Osteocyte (in vitro differentiated cells): ENCODE data around the gene RNF207. TPM values are rescaled to one million over a fixed set of nuclear protein-coding genes. Genes with fewer than 3 reads are reported as not detected.

Experiments
- DNase-seq: peaks from one replicate; pipeline ENCODE4 v3.0.0; 2021; ENCODE audit warnings: mixed read lengths; ENCODE audit not compliant: unreplicated experiment; ENCODE audit errors: extremely low spot score
- H3K27ac Mint-ChIP-seq: one replicate; pipeline ENCODE4 v1.8.0; 2021; ENCODE audit warnings: mild to moderate bottlenecking, mixed read lengths; ENCODE audit not compliant: unreplicated experiment
- H3K27me3 Mint-ChIP-seq: one replicate; pipeline ENCODE4 v1.8.0; 2021; ENCODE audit warnings: mixed read lengths; ENCODE audit not compliant: unreplicated experiment
- H3K36me3 Mint-ChIP-seq: one replicate; pipeline ENCODE4 v1.8.0; 2021; ENCODE audit warnings: mixed read lengths; ENCODE audit not compliant: unreplicated experiment
- H3K4me1 Mint-ChIP-seq: one replicate; pipeline ENCODE4 v1.8.0; 2021; ENCODE audit warnings: mixed read lengths; ENCODE audit not compliant: unreplicated experiment
- H3K4me3 Mint-ChIP-seq: one replicate; pipeline ENCODE4 v1.8.0; 2021; ENCODE audit warnings: mild to moderate bottlenecking, moderate library complexity, mixed read lengths; ENCODE audit not compliant: unreplicated experiment
- H3K9me3 Mint-ChIP-seq: one replicate; pipeline ENCODE4 v1.8.0; 2021; ENCODE audit warnings: mixed read lengths; ENCODE audit not compliant: unreplicated experiment
- total RNA-seq: library from RNA; stranded (reverse); gene quantifications from 2 replicates; pipeline ENCODE4 v1.2.1, GENCODE V29; 2021
- TF ChIP-seq, protein P1 (sequence below): fragments of 200-600 bp; sonication (generic); IDR thresholded peaks from 2 replicates; pipeline ENCODE4 v1.5.0; 2021; ENCODE audit warnings: antibody characterized with exemption, mild to moderate bottlenecking, moderate library complexity

Gene RNF207
- total RNA-seq, 1 donor from 2014 or later, result 12.4 TPM

DNA sequence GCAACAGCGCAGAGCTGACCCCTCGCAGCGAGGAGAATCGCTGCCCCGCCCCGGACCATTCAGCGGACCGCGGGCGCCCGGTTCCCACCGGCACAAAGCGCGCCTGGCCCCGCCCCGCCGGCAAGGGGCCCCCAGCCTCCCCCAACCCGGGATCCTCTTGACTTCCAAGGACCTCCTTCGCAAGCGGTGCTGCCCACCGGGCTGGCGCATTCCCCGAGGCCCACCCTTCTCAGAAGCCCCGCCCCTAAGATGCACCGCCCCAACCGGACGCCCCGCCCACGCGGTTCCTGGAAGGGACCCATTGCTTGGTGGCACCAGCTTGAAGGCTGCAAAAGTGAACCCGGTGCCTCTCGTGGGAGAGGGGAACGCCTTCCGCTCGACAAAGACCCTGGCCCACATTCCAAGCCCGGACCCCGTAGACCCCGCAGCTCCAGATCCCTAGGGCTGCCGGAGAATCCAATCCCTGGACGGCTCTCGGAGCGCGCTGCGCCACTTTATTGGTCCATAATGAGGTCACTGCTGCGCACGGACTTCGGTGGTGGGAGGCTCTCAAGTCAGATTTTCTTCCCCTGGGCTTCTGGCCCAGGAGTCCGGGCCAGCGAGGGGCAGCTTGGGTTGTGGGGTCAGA is 40.1 kb downstream of the RNF207 start:
- H3K27me3 Mint-ChIP-seq, result peaks cover 47% of the 10 kb centered on the region
- DNase-seq, result no peak
- H3K36me3 Mint-ChIP-seq, result no peaks in the 10 kb centered on the region
- H3K4me1 Mint-ChIP-seq, result peaks cover 18% of the 10 kb centered on the region
- TF ChIP-seq, protein P1, sequence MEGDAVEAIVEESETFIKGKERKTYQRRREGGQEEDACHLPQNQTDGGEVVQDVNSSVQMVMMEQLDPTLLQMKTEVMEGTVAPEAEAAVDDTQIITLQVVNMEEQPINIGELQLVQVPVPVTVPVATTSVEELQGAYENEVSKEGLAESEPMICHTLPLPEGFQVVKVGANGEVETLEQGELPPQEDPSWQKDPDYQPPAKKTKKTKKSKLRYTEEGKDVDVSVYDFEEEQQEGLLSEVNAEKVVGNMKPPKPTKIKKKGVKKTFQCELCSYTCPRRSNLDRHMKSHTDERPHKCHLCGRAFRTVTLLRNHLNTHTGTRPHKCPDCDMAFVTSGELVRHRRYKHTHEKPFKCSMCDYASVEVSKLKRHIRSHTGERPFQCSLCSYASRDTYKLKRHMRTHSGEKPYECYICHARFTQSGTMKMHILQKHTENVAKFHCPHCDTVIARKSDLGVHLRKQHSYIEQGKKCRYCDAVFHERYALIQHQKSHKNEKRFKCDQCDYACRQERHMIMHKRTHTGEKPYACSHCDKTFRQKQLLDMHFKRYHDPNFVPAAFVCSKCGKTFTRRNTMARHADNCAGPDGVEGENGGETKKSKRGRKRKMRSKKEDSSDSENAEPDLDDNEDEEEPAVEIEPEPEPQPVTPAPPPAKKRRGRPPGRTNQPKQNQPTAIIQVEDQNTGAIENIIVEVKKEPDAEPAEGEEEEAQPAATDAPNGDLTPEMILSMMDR, result no peak
- no peak overlapping the region for H3K27ac Mint-ChIP-seq
- H3K4me3 Mint-ChIP-seq, result peak overlapping the region; percentile 64
- H3K9me3 Mint-ChIP-seq, result no peaks in the 10 kb centered on the region

DNA sequence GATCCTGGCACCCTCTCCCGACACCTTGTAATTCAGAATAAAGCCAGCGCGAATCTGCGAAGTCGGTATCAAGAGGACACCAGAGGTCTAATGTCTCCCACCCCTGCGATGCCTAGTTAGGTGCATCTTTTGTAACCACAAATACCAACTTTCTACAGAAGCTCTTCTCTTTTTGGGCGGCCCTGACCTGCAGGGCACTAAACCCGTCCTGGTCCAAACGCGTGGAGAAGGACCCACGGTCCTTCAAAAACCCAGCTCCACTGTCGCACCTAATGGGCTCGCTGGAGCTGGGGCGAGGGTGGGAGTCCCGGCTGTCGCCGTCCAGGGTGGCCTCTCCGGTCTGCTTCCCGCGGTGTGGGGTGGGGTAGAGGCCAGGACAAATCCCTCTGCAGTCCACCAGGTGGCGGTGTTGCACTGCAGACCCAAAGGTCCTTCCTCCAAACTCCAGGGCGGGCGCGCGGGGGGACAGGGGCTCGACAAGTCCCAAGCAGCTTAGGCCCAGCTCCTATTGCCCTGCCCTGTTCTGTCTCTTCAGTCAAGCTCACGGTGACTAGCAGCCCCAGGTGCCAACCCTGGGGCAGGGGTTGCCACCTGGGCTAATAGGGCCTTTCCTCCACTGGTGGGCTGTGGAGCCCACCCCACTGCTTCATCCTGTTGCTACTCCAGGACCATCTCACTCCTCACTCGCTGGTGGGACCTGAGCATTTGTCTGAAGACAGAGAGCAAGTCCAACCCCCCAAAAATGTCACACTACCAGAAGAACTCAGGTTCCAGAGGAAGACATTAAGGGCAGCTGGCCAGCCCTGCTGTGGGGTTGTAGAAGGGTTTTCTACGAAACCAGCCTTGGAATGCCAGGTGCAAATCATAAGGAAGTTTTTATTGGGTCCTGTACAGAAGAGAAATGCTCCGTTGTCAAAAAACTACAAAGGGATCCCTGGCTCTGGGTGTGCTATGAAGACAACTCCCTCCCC is 40.9 kb downstream of the RNF207 start:
- peak; percentile 93 for DNase-seq
- Mint-ChIP-seq H3K27ac (no peak overlapping the region), H3K27me3 (peaks cover 42% of the 10 kb centered on the region), H3K9me3 (no peaks in the 10 kb centered on the region), H3K36me3 (no peaks in the 10 kb centered on the region), H3K4me1 (peaks cover 12% of the 10 kb centered on the region), H3K4me3 (peak overlapping the region; percentile 64)
- TF ChIP-seq, protein P1, result peak; percentile 95

DNA sequence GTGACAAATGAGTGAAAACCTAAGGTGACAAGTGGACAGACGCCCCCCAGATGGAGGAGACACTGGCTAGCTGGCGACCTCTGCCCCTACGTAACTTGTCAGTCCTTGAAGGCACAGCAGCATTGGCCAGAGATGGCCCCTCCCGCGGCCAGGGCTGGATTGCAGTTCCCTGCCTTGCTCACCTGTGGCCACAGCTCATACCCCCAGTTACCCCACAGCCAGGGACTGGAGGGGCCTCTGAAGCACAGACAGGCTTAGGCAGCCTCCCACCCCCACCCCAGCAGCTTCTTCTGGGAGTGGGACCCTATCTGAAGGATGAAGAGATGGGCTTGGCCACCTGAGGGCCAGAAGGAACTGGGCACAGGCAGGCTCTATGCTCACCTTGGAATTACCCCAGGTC is 41.7 kb downstream of the RNF207 start:
- DNase-seq, result no peak
- H3K36me3 Mint-ChIP-seq, result no peaks in the 10 kb centered on the region
- H3K9me3 Mint-ChIP-seq, result no peaks in the 10 kb centered on the region
- H3K27me3 Mint-ChIP-seq, result peaks cover 42% of the 10 kb centered on the region
- TF ChIP-seq, protein P1, result no peak
- H3K27ac Mint-ChIP-seq, result no peak overlapping the region
- peaks cover 11% of the 10 kb centered on the region for H3K4me1 Mint-ChIP-seq
- H3K4me3 Mint-ChIP-seq, result no peak overlapping the region

DNA sequence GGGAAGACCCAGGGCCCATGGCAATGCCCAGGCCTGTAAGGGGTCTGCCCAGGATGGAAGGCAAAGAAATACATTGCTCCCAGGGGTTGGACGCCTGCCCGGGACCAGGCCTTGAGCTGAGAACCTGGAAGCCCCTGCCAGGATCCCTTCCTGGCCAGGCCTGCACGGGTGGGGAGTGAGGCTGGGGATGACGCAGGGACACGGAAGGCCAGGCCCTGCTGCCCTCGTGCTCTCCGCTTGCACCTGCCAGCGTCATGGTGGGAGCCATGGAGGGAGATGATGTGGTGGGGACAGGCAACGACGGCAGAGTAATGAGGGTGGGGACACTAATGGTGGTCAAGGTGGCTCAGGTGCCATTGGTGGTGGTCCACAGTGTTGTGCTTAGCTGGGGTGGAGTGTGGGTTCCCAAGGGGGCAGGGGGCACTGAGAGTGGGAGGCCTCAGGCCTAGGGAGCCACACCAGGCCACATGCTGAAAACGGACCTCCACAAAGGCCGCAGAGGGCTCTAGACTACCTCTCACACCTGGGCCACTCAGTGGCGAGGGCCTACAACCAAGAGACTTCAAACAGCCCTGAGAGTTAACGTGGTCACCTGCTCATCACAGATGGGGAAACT is 42.4 kb downstream of the RNF207 start:
- TF ChIP-seq, protein P1, result no peak
- H3K27me3 Mint-ChIP-seq, result peaks cover 39% of the 10 kb centered on the region
- peaks cover 11% of the 10 kb centered on the region for H3K4me1 Mint-ChIP-seq
- no peak for DNase-seq
- no peak overlapping the region for H3K27ac Mint-ChIP-seq
- no peak overlapping the region for H3K4me3 Mint-ChIP-seq
- H3K36me3 Mint-ChIP-seq, result no peaks in the 10 kb centered on the region
- no peaks in the 10 kb centered on the region for H3K9me3 Mint-ChIP-seq
